SU-DHL-6 (cell line): Measurements from ENCODE around the gene CDCA7.
"Not testable (repeated sequence)": the region's sequence is repeated elsewhere in the genome, so short reads cannot be mapped to it uniquely, and the experiment has no call there.

Experiments
- H2AFZ ChIP-seq: fragments of 200-600 bp; sonication (generic); 2 replicates; pipeline ENCODE4 v1.6.1; 2014; ENCODE audit warnings: low read depth, mild to moderate bottlenecking, moderate library complexity, mixed read lengths, antibody characterized with exemption, low read length; ENCODE audit not compliant: severe bottlenecking
- H3F3A ChIP-seq: fragments of 200-600 bp; shearing (Covaris generic); 2 replicates; pipeline ENCODE4 v1.6.0; 2016; ENCODE audit warnings: antibody characterized with exemption, mild to moderate bottlenecking; ENCODE audit not compliant: insufficient read depth
- H3K27ac ChIP-seq: fragments of 200-600 bp; sonication (generic); 2 replicates; pipeline ENCODE4 v1.5.1; 2016; ENCODE audit warnings: low read depth, mild to moderate bottlenecking, low read length, moderate library complexity, mixed read lengths
- H3K27me3 ChIP-seq: fragments of 200-600 bp; sonication (generic), shearing (Covaris generic); 2 replicates; pipeline ENCODE4 v1.6.0; 2014; ENCODE audit warnings: mild to moderate bottlenecking, low read length
- H3K36me3 ChIP-seq: fragments of 200-600 bp; sonication (generic); 2 replicates; pipeline ENCODE4 v1.6.1; 2014; ENCODE audit warnings: mild to moderate bottlenecking, low read length, mixed read lengths
- H3K4me2 ChIP-seq: fragments of 300-600, 200-600 bp; shearing (Covaris generic), sonication (generic); 2 replicates; pipeline ENCODE4 v1.6.0; 2014; ENCODE audit warnings: low read length, low read depth, mild to moderate bottlenecking; ENCODE audit not compliant: poor library complexity, severe bottlenecking
- H3K4me3 ChIP-seq: fragments of 200-600 bp; sonication (generic); 2 replicates; pipeline ENCODE4 v1.5.1; 2014; ENCODE audit warnings: antibody characterized with exemption, low read length, mild to moderate bottlenecking, mixed read lengths; ENCODE audit not compliant: insufficient read depth, poor library complexity, severe bottlenecking
- H3K79me2 ChIP-seq: fragments of 200-600 bp; sonication (generic); 2 replicates; pipeline ENCODE4 v1.6.1; 2014; ENCODE audit warnings: mild to moderate bottlenecking, low read length, moderate library complexity; ENCODE audit not compliant: insufficient read depth
- H3K9ac ChIP-seq: fragments of 200-600 bp; sonication (generic); 2 replicates; pipeline ENCODE4 v1.7.0; 2014; ENCODE audit warnings: mild to moderate bottlenecking, low read length
- H3K9me2 ChIP-seq: fragments of 200-600 bp; sonication (generic); replicated peaks from 2 replicates; pipeline ENCODE4 v1.6.1; 2014; ENCODE audit warnings: low read length; ENCODE audit not compliant: insufficient read depth
- H3K9me3 ChIP-seq: fragments of 200-600 bp; sonication (generic); 2 replicates; pipeline ENCODE4 v1.6.1; 2014; ENCODE audit warnings: low read length, mixed read lengths; ENCODE audit not compliant: insufficient read depth
- H4K20me1 ChIP-seq: fragments of 200-600 bp; sonication (generic); 2 replicates; pipeline ENCODE4 v1.6.1; 2014; ENCODE audit warnings: low read depth, mild to moderate bottlenecking, antibody characterized with exemption, low read length, moderate library complexity, mixed read lengths
- EZH2phosphoT487 ChIP-seq: fragments of 200-600 bp; sonication (generic), shearing (Covaris generic); conservative IDR thresholded peaks from 2 replicates; pipeline ENCODE4 v1.6.1; 2018; ENCODE audit warnings: mild to moderate bottlenecking, antibody characterized with exemption, low read length, moderate library complexity, mixed read lengths
- TF ChIP-seq, protein P1 (sequence below): fragments of 200-600 bp; sonication (generic); IDR thresholded peaks from one replicate; pipeline ENCODE4 v1.5.1; 2017; ENCODE audit warnings: antibody characterized with exemption, mild to moderate bottlenecking, low read length, moderate library complexity; ENCODE audit not compliant: insufficient read depth, poor library complexity, severe bottlenecking

CDCA7 gene

DNA sequence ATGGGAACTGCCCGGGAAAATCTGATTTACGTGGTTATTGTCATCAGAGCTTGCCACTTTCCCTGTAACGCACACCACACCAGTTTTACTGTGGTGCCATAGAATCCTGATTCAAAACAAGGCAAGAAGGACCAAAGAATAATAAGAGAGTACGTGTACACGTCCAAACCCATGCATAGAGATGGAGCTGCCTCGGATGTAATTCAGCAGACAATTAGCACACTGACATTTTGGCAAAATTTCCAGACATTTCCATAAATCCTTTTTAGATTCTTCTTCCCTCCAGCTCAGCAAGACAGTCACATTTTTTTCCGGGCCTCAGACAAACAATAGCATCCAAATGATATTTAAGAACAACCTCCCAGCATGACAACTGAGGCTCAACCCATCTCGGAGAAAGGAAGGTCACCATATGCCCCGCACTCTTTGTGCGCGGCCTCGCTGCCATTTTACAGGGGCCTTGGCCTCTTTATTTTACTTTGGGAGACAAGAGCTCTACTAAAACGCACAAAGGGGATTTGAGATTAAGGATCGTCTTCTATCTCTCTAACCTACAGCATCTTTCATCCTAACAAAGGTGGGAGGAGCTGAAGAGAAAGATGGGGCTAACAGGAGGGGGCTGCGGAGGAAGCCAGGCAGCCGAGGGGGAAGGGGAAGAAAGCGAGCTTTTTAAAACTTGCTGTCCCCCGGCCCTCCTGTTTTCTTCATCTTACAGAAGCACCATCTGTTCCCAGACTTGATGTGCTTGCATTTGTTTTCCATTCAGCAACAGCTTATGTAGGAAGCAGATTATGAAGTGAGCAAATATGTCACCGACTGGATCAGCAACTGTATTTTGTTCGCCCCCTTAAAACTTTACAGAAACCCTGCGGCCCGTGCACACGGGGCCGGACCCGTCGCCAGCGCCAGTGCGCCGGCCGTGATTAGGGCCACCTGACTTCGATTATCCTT, 61.0 kb downstream of the CDCA7 start:
- no peak overlapping the region for H3K4me2 ChIP-seq
- no peaks in the 10 kb centered on the region for H3K36me3 ChIP-seq
- no peaks in the 10 kb centered on the region for H3K27me3 ChIP-seq
- no peak overlapping the region for H3K27ac ChIP-seq
- no peaks in the 10 kb centered on the region for H3F3A ChIP-seq
- no peak overlapping the region for H3K4me3 ChIP-seq
- no peaks in the 10 kb centered on the region for H3K9me3 ChIP-seq
- no peaks in the 10 kb centered on the region for H3K9me2 ChIP-seq
- H3K79me2 ChIP-seq: no peaks in the 10 kb centered on the region
- H4K20me1 ChIP-seq: no peaks in the 10 kb centered on the region
- TF ChIP-seq, protein P1, sequence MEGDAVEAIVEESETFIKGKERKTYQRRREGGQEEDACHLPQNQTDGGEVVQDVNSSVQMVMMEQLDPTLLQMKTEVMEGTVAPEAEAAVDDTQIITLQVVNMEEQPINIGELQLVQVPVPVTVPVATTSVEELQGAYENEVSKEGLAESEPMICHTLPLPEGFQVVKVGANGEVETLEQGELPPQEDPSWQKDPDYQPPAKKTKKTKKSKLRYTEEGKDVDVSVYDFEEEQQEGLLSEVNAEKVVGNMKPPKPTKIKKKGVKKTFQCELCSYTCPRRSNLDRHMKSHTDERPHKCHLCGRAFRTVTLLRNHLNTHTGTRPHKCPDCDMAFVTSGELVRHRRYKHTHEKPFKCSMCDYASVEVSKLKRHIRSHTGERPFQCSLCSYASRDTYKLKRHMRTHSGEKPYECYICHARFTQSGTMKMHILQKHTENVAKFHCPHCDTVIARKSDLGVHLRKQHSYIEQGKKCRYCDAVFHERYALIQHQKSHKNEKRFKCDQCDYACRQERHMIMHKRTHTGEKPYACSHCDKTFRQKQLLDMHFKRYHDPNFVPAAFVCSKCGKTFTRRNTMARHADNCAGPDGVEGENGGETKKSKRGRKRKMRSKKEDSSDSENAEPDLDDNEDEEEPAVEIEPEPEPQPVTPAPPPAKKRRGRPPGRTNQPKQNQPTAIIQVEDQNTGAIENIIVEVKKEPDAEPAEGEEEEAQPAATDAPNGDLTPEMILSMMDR: no peak
- TF ChIP-seq EZH2phosphoT487: no peak
- no peak overlapping the region for H3K9ac ChIP-seq
- H2AFZ ChIP-seq: no peak overlapping the region

DNA sequence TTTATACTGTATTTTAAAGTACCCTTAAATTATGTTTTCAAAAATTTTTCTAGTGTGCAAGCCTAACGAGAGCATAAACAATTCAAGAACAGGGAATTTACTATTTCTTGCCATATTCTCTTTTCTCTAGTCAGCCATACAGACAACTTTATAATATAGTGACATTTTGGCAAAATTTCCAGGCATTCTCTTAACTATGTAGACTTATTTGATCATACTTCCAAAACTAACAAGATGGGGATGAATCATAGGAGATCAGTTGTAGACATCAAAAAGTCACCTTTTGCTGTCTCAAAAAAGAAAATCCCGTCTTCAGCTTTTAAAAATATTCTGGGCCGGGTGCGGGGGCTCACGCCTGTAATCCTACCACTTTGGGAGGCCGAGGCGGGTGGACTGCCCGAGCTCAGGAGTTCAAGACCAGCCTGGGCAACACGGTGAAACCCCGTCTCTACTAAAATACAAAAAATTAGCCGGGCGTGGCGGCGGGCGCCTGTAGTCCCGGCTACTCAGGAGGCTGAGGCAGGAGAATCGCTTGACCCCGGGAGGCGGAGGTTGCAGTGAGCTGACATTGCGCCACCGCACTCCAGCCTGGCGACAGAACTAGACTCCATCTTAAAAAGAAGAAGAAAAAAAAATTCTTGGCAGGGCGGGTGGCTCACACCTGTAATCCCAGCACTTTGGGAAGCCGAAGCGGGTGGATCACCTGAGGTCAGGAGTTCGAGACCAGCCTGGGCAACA, 61.9 kb downstream of the CDCA7 start:
- H4K20me1 ChIP-seq, H3K9me2 ChIP-seq, H3K27me3 ChIP-seq, H3K79me2 ChIP-seq, H3K4me2 ChIP-seq, H3F3A ChIP-seq, H3K4me3 ChIP-seq, H3K9me3 ChIP-seq, H3K36me3 ChIP-seq, H3K27ac ChIP-seq, H2AFZ ChIP-seq, H3K9ac ChIP-seq: not testable (repeated sequence)

DNA sequence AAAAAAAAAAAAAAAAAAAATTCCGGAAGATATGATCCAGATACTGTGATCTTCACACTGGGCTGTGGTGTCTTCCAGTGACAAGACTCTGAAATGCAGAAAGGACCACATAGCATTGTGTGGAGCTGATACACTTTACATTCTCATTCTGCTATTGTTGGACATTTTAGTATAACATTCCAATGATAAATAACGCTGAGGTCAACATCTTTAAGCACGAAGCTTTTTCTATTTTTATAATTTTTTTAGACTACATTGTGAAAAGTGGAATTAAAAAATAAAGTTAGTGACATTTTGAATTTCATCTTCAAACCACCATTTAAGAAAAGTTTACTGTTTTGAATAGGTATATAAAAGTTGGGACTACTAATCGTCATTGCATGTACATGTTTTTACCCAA, 62.7 kb downstream of the CDCA7 start:
- H3K27ac ChIP-seq: no peak overlapping the region
- TF ChIP-seq, protein P1: no peak
- TF ChIP-seq EZH2phosphoT487: no peak
- no peaks in the 10 kb centered on the region for H3K79me2 ChIP-seq
- H3F3A ChIP-seq: no peaks in the 10 kb centered on the region
- H3K4me3 ChIP-seq: no peak overlapping the region
- no peak overlapping the region for H2AFZ ChIP-seq
- no peaks in the 10 kb centered on the region for H3K9me2 ChIP-seq
- no peaks in the 10 kb centered on the region for H3K36me3 ChIP-seq
- H3K4me2 ChIP-seq: no peak overlapping the region
- H3K9me3 ChIP-seq: no peaks in the 10 kb centered on the region
- no peaks in the 10 kb centered on the region for H3K27me3 ChIP-seq
- H3K9ac ChIP-seq: no peak overlapping the region
- no peaks in the 10 kb centered on the region for H4K20me1 ChIP-seq

DNA sequence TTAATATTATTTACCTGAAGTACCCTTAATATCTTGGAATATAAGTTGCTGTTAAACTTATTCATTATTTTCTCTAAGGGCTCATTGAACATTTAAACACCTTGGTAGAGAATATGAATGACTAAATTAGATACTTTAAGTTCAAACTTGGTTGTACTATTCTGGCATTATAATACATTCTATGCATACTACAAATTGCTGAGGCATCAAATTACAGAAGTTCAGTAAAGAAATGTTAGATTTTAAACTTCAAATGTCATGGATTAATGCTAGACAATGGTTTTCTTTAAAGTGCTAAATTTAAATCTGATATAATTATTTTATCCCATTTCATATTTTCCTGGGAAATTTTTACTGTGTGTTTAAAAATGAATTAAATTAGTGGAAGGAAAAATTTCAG, 63.1 kb downstream of the CDCA7 start:
- Histone ChIP-seq H2AFZ (no peak overlapping the region), H3K79me2 (no peaks in the 10 kb centered on the region), H3F3A (no peaks in the 10 kb centered on the region), H3K36me3 (no peaks in the 10 kb centered on the region), H3K4me3 (no peak overlapping the region), H3K9ac (no peak overlapping the region), H3K27ac (no peak overlapping the region), H3K9me3 (no peaks in the 10 kb centered on the region), H4K20me1 (no peaks in the 10 kb centered on the region), H3K9me2 (no peaks in the 10 kb centered on the region), H3K4me2 (no peak overlapping the region), H3K27me3 (no peaks in the 10 kb centered on the region)
- TF ChIP-seq EZH2phosphoT487: no peak
